H1 (cell line): ENCODE measurements around the gene NIN. TPM values are rescaled to one million over a fixed set of nuclear protein-coding genes. Genes with fewer than 3 reads are reported as not detected.

ENCODE experiments used
- BACH1 ChIP-seq: IDR thresholded peaks from 2 replicates; pipeline ENCODE4 v1.6.1; 2012; ENCODE audit warnings: low read length, improper control_type of control experiment
- CREB1 ChIP-seq: IDR thresholded peaks from 2 replicates; pipeline ENCODE4 v1.6.1; 2012; ENCODE audit warnings: inconsistent platforms
- GABPA ChIP-seq: IDR thresholded peaks from 2 replicates; pipeline ENCODE4 v1.6.1; 2011; ENCODE audit warnings: mild to moderate bottlenecking, low read length, moderate library complexity, borderline replicate concordance; ENCODE audit not compliant: insufficient read depth
- JUND ChIP-seq: IDR thresholded peaks from 2 replicates; pipeline ENCODE4 v1.6.1; 2011; ENCODE audit warnings: mild to moderate bottlenecking, improper control_type of control experiment, low read length
- KDM5A ChIP-seq: fragments of 200-600 bp; IDR thresholded peaks from 2 replicates; pipeline ENCODE4 v1.7.1; 2012; ENCODE audit warnings: mild to moderate bottlenecking, low read length, inconsistent platforms, mixed read lengths
- RNF2 ChIP-seq: fragments of 200-900, 300-1000 bp; sonication (generic); IDR thresholded peaks from 2 replicates; pipeline ENCODE4 v1.7.1; 2016; ENCODE audit warnings: borderline replicate concordance, low read depth, mild to moderate bottlenecking, antibody characterized with exemption, low read length; ENCODE audit not compliant: poor library complexity, severe bottlenecking; ENCODE audit errors: missing control alignments
- SP2 ChIP-seq: IDR thresholded peaks from 2 replicates; pipeline ENCODE4 v1.6.1; 2012; ENCODE audit warnings: mild to moderate bottlenecking, low read length, inconsistent platforms
- polyA plus RNA-seq, 7 experiments: library from polyadenylated mRNA; depleted of rRNA in 3 of 7; stranded (reverse) in 5 of 7; unstranded in 2 of 7; fragments of >200 nt in 5 of 7; fragments of 200-250 nt in 2 of 7; gene quantifications; 1 replicate in 5 of 7; 2 replicates in 1 of 7; 4 replicates in 1 of 7; pipeline versions ENCODE4 v1.2.1 to v1.2.3, GENCODE V29; 2011 to 2013; ENCODE audit warnings: missing spikeins in 2 of 7, mixed read lengths in 2 of 7
- total RNA-seq: library from RNA; stranded (reverse); fragmentation: NEBNext Ultra II Directional; extraction: Animal tissue kit (Norgen Biotek cat#: 25700); gene quantifications from 2 replicates; pipeline ENCODE4 v1.2.1, GENCODE V29; 2021

Gene NIN
- total and polyA plus RNA-seq, 2 of the 8 experiments (the other 6 are each of a cell fraction or from before 2014, with no cell fraction given), result 3.2 to 21.3 TPM

DNA sequence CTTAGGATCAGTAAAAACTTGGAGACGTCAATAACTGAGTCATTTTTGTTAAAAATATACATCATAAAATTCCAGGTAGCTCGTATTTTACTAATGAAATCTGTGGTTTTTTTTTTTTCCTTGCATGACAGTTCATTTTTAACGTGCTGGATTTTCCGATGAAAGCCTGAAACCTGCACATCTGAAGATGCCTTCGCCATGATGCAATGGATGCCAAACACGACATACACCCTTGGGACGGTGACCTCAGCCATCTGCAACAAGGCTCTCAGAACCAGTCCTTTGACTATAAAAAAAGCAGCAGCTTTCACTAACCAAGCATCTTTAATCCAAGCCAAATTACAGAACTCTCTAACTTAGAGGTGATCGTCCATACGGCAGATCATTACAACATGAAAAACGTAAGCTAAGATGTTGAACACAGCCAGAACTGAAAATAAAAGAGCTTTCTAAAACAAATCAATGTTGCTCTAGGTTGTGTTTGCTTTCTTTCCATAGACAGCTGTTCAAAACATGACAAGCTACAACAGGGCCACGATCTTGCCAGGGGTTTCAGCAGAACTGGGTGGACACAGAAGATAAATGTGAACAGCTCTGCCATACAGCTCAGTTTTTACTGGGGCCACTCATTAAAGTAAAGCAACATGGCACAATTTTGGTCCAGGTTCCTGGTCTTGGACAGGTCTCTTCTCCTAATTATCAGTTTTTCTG is 7.8 kb downstream of the NIN start (continued):
- no peak for TF ChIP-seq BACH1
- TF ChIP-seq JUND, result no peak
- no peak for TF ChIP-seq RNF2
- TF ChIP-seq KDM5A, result no peak
- no peak for TF ChIP-seq CREB1
- no peak for TF ChIP-seq GABPA
- no peak for TF ChIP-seq SP2
